Muscle of back (tissue), 11 donors: ENCODE data around the gene CSNK2A2. TPM values are rescaled to one million over a fixed set of nuclear protein-coding genes. Genes with fewer than 3 reads are reported as not detected.

ENCODE experiments used
- DNase-seq, 3 donors: peaks; one replicate each; pipeline versions ENCODE4 v3.0.0 to v3.0.0-alpha.2; 2013
- polyA plus RNA-seq, 10 donors: library from polyadenylated mRNA; unstranded; fragments of 120-200 nt; gene quantifications; one replicate each; pipeline ENCODE4 v1.2.1, GENCODE V29; 2013; ENCODE audit not compliant: insufficient read length in 10 of 10

CSNK2A2 gene
- polyA plus RNA-seq, 10 donors: 73.1 to 117 (median 81.9) TPM

DNA sequence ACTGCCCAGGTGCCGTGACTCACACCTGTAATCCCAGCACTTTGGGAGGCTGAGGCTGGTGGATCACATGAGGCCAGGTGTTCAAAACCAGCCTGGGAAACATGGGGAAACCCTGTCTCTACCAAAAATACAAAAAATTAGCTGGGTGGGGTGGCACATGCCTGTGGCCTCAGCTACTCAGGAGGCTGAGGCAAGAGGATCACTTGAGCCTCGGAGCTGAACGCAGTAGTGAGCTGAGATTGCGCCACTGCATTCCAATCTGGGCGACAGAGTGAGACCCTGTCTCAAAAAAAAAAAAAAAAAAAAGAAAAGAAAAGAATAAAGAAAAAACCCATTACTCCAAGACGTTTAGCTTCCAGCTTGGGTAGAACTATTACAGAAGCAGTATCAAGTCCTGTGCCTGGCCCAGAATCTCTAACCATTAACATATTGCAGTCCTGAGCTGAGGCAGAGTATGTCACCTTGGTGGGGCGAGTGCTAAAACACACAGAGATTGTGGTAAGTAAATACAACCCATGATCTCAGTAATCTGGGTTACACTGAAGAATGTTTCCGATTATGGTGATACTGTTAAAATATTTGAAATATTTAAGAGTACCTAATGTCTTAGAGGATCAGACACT is 45.5 kb downstream of the CSNK2A2 start:
- DNase-seq: no peak

DNA sequence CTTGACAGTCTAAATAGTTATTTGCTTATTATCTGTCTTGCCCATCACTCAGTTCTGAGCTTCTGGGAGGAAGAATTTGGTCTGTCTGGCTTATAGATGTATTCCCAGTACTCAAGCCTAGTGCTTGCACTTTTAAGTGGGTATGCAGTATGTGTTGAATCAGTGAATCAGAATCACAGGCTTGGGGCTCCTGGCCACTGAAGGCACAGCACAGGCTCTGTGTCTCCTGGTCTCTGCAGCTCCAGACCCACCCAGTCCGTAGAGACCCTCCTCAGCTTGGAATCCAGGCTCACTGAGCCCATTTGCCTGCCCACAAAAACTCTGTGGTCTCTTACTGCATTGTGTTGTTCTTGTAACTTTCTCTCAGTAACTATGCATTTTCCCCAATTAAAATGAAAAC is 49.4 kb downstream of the CSNK2A2 start:
- no peak for DNase-seq

DNA sequence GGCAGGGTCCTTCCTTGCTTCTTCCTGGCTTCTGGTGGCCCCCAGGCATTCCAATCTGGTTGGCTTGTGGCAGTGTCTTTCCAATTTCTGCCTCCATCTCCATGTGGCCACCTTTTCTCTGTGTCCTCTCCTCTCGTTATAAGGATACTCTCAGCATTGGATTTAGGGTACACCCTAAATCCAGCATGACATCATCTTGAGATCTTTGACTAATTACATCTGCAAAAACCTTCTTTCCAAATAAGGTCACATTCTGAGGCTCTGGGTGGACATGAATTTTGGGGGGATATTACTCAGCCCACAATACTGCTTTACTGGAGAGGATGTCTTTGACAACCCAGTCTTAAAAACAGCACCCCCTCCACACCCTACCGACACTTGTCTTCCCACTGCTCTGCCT is 49.8 kb downstream of the CSNK2A2 start:
- DNase-seq: no peak

DNA sequence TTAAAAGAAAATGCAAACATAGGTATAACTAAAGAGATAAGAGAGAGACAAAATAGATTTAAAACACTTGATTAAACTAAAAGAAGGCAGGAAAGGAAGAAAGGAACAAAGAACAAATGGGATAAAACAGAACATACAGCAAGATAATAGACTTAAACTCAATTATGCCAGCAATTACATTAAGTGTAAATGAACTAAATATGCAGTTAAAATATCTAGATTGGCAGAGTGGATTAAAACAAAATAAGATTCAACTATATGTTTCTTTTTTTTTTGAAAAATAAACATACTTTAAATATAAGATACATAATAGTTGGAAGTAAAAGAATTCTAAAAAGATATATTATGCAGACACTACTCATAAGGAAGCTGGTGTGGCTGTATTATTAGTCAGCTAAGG is 59.1 kb downstream of the CSNK2A2 start:
- DNase-seq: no peak

DNA sequence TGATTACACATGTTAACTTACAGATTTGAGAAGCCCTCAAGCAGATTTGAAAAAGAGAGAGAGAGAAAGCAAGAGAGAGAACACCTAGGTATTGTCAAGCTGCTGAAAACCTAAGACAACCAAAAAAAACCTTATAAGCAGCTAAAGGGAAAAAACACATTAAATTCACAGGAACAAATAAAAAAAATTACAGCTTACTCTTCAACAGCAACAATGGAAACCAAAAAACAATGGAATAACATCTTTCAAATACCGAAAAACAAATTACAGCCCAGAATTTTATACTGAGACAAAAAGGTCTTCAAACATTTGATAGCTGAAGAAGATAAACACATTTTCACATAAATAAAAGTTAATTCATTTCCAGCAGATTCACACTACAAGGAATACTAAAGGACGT is 60.3 kb downstream of the CSNK2A2 start:
- no peak for DNase-seq

DNA sequence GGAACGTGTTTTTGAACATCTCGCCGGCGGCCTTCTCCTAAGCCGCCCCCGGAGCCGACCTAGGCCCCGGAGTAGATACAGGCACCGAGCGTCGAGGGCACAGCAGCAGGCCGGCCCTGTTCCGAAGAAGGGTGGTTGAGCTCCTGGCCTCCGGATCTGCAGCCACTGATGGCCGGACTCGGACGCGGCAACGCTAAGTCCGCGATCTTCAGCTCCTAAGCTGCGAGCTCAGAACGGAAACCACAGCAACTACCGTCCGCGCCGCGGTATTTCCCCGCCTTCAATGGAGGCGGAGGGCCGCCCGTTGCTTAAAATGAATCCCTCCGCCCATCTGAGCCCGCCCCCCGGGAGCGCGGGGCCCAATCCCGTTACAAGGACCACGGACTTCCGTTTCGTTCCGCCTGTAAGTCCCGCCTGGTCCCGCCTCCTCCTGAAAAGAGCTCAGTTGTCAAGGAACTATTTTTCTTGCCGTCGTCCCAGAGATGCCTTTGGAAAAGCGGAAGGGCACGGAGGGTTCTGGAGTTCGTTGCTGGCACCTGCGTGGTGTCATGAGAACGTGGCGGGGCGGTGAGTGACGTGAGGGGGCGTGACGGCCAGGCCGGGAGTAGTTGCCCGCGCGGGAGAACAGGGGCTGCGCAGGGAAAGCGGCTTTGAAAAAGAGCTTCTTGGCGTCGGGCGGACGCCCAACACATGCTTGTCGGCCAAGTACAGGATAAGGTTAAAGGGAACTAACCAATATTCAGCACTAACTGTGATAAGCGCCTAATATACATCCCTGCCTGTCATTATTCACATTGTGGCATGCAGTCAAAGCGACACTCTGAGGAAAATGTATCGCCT is 68.6 kb downstream of the CSNK2A2 start, which contains the start of gene CFAP20:
Gene CFAP20, minus strand, starts transcription at position 285 of the 840 bp plus-strand sequence. Its CDS starts 266 bp downstream, at position 19.
- DNase-seq: peak; percentile 99 to 100 (median 99)

DNA sequence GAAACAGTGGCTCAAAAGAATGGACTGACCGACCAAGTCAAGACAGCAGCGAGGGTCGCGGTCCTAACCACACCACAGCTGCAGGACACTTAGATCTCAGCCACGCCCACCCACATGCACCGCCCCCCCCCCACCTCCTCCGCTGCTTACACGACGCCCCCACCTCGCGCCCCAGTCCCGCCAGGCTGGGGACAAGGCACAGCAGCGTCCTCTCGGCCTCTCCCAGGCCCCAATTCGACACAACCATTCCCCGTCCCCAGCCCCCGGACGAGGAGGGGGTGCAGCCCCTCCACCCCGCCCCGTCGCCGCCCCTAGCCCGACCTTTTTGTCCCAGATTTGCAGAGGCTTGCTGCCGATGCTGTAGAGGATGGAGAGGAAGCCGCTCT is 69.2 kb downstream of the CSNK2A2 start:
- peak in 1 of 3 donors; percentile 27 for DNase-seq

DNA sequence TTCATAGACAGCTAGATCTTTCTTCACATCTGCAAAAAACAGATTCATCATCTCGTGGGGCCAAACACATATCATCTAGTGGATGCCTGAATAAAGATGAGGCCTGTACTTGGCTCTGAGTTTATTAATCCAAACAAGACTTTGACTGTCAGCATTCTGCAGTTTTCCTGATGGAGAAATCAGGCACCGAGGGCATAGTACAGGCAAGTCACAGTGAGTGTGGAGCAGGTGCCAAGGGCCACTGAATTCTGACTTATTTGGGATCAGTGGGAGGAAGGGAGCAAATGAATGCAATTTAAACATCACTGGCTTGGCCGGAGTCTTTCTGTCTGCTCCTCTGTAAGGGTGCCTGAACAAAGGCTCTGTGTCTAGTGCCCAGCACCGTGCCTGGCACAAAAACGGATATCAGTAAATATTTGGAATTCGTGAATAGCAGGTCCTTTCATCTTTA is 69.7 kb downstream of the CSNK2A2 start:
- peak in 1 of 3 donors; percentile 21 for DNase-seq

DNA sequence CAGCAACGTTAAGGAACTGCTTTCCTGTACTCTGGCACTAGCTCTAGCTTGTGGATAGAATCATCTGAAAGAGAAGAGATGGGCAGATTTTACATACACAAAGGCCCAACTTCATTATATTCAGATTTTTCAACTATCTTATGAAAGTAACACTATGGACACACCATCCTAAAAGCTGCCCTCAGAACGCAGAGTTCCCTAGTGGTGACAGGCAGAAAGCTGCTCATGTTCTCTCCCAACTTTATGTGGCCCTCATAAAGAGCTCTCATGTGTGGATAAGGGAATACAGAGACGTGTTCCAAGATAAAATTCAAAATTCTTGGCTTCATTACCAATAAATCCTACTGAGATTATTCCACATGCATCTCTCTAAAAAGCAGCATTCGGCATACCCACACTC is 70.3 kb downstream of the CSNK2A2 start:
- DNase-seq: no peak

DNA sequence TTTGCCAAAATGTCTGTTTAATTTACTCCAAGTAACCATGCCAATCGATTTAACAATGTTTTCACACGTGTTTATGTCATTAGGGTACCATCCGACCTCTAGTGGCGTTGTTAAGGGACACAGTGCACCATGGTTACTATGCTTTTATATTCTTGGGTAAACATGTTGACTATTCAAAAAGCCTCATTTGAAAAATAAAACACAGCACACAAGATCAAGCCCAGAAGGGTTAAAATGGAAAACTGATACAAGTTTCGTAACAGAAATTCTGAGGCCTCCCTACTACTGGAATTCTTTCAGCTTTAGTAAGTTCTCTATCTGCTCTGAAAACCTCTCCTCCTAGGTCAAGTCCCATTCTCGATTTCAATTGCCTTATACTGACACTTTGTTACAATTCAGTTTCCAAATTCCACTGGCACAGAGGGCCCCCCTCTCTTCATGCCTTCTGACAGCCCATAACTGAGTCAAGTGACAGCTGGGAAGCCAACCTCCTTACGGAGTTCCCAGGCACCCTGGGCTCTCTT is 70.8 kb downstream of the CSNK2A2 start:
- peak in 2 of 3 donors; percentile 49 to 78 for DNase-seq

DNA sequence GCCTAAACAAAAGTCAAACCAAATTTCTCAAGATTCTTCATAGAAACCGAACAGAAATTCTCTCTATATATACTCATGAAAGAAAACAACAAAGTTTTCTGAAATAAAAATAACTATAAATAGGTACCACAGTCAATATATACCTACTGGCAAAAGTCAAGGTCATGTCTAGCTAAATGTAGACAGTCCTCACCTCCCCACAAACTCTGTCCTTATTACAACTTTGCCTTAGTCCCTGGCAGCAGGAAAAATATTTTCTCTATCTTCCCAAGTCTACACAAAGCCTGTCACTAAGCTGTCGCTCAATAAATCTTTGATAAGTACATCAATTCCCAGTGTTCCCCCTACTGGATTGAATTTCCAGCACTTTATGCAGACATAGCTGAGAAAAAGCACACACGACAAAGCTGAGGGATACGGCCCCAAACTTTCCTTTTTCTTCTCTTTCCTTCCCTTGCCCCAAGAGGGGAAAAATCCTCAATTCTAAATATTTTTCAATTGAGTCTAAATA is 71.4 kb downstream of the CSNK2A2 start:
- no peak for DNase-seq

DNA sequence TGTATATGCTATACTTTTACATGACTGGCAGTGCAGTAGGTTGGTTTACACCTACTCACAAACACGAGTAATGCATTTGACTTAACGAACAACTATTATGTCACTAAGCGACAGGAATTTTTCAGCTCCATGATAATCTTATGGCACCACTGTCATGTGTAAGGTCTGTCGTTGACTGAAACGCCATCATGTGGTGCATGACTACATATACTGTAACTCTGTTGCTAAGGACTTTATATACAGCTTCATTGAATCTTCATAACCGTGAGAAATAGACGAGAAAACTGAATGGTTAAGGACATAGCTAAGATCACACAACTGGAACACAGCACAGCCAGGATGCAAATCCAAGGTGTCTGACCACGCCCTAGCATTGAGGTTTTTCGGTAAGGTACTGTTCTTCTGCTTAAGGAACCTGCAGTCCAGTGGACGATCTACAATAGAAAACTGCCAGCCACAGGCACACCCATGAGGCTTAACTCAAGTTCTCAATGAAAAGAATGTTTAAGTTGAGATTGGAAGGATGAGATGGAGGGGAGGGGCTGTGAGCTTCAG is 72.0 kb downstream of the CSNK2A2 start:
- DNase-seq: no peak

DNA sequence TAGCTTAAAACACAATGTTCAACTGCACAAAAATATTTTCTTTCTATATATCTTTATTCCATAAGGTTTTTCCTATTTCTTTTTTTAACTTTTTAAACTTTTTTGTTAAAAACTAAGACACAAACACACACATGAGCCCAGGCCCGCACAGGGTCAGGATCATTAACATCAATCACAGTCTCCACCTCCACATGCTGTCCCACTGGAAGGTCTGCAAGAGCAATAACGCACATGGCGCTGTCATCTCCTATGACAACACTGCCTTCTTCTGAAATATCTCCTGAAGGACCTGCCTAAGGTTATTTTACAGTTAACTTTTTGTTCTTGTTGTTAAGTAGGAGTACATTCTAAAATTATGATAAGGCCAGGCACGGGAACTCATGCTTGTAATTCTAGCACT is 72.9 kb downstream of the CSNK2A2 start:
- DNase-seq: no peak

DNA sequence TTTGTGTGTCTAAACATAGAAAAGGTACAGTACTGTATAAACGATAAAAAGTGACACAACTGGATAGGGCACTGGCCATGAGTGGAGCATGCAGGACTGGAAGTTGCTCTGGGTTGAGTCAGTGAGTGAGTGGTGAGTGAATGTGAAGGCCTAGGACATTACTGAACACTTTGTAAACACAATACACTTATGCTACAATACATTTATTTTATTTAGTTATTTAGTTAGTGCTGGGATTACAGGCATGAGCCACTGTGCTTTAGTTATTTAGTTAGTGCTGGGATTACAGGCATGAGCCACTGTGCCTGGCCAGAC is 73.3 kb downstream of the CSNK2A2 start:
- no peak for DNase-seq

DNA sequence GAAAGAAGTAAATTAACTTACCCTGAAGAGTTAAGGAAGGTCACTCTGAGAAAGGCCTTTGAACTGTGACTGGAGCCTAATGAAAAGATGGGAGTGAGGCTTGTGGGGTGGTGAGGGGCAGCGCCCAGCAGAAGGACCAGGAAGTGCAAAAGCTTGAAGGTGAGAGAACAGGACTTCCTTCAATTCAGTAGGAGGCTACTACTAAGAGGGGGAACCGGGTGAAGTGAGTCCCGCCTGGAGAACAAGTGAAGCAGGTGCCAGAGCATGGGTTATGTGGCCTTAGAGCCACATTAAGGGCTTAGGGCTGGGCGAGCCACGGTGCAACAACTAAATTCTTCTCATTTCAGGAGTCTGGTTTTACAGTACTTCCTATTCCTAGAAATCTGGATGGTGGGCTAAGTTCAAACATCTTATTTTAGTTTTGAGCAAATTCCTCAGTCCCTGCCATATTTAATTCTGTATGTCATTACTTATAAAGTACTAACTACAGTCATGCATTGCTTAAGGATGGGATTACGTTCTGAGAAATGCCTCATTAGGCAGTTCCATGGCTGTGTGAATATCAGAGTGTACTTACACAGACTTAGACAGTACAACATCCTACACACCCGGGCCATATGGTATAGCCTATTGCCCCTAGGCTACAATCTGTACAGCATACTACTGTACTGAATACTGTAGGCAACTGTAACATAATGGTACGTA is 73.9 kb downstream of the CSNK2A2 start:
- no peak for DNase-seq

DNA sequence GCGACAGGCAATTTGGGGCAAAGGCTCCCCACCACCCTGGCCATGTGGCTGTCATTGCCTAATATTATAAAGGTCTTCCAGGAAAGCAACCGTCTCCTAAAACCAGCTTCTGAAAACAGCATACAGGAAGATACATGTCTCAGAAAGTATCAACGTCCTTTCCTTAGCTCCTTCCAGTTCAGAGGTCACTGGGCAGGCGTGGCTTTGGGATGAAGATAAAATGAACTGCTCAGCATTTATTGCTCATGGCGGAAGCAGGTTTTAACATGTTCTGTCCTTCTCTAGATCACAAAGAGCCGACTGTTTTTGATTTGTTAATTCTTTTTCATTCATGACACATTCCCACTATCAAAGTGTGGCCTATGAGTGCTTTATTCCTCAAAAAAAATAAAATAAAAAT is 76.8 kb downstream of the CSNK2A2 start:
- no peak for DNase-seq

DNA sequence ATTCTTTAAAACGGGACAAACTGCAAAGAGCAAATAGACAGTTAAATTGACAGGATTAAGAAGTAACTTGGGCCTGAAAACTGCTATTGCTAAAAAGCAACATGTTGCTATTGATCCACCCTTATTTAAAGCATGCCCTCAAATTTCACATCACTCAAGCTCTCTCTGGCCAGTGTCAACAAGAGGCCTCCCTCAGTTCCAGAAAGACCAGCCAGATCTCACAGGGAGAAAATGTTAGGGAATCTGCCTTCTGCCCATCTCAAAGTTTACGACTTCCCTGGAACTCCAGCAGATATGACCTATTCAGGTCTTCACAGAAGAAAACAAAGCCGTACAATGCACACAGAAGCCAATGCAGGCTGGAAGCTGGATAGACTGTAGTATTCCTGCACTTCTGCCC is 77.7 kb downstream of the CSNK2A2 start:
- no peak for DNase-seq

DNA sequence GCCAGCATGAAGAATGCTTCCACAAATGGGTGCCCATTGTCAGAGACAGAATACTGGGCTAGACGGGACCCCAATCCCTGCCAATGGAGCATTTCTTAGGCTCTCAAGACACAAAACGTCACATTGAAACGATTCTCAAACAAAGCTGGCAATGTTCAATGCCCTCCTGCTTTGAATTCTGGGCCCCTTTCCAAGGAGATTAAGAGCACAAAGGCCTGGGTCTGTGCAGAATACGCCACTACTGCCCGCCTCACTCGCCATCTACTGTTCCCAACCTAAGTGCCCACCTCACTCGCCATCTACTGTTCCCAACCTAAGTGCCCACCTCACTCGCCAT is 78.4 kb downstream of the CSNK2A2 start:
- DNase-seq: peak in 1 of 3 donors; percentile 40

DNA sequence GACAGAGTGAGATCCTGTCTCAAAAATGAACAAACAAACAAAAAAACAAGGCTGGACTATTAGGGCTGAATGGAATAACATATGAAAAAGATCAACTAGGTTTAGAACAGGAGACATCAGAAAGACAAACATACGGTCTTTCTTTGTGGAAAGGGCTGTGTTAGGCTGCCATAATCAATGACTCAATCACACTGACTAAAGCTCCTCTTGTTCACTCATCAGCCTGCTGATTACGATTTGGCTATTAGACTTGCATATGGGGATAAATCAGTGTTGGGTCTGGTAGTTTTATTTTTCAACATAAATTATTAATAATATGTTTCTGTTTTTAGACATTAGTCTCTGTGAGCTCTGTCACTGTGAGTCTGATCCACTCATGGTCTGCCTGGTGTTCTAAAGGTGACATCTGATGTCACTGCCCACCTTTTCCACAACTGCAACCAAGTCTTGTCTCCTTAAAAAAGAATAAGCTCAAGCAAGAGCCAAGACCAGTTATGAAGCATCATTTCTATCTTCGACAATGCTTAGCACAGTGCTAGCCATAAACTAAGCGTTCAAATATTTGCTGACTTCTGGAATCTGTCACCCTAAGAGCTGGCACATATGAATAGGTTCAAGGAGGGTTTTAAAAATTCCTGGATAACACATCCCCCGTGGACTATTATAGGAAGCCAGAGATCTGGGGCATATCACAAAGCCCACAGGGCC is 79.0 kb downstream of the CSNK2A2 start:
- DNase-seq: no peak

DNA sequence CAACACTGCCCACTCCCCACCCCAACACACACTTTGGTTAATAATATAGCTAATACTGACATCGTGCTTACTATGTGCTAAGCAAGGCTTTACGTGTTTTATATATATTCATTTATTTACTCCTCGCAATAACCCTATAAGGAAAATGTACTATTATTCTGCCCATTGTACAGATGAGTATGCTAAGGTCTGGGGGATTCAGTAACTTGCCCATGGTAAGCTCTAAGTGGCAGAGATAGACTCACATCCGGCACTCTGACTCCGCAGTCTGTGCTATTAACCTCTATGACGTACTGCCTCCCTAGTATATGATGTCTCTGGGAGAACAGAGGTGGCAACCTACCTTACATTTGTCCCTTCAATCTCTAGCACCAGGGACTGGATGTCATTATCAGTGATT is 81.4 kb downstream of the CSNK2A2 start:
- no peak for DNase-seq

DNA sequence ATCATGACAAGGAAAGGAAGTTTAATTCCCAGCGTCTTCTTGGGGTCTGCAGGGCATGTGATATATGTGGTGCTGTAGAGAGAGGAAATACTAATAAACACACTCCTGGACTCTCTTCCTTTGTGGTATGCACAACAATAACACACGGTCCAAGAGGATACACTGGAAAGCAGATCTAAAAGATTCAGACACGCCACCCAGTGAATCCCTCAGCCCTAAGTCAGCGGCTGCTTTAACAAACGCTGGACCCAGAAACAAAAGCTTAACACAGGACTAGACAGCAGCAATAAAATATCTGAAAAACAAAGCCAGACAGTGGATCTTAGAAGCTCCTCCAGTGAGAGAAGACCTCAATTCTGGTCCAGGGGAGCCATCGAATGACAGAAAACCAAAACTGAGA is 81.8 kb downstream of the CSNK2A2 start:
- no peak for DNase-seq
